GM23248 (cell line): Measurements from ENCODE around the gene PLCL2. TPM values are rescaled to one million over a fixed set of nuclear protein-coding genes. Genes with fewer than 3 reads are reported as not detected.

Experiments
- DNase-seq: peaks from one replicate; pipeline ENCODE4 v3.0.0-alpha.2; 2015
- H2AFZ ChIP-seq: fragments of 200-600 bp; sonication (generic); 2 replicates; pipeline ENCODE4 v1.6.1; 2016; ENCODE audit warnings: antibody characterized with exemption
- H3F3A ChIP-seq: fragments of 200-600 bp; sonication (generic); 2 replicates; pipeline ENCODE4 v1.6.1; 2016; ENCODE audit warnings: mild to moderate bottlenecking, antibody characterized with exemption, mixed run types; ENCODE audit not compliant: insufficient read depth
- H3K27ac ChIP-seq: fragments of 200-600 bp; sonication (generic); 2 replicates; pipeline ENCODE4 v1.5.1; 2016; ENCODE audit warnings: mild to moderate bottlenecking
- H3K27me3 ChIP-seq: fragments of 200-600 bp; sonication (generic); replicated peaks from 2 replicates; pipeline ENCODE4 v1.6.1; 2016; ENCODE audit warnings: mild to moderate bottlenecking; ENCODE audit not compliant: insufficient read depth
- H3K36me3 ChIP-seq: fragments of 200-600 bp; sonication (generic); 2 replicates; pipeline ENCODE4 v1.6.1; 2016; ENCODE audit warnings: low read depth, mild to moderate bottlenecking
- H3K4me1 ChIP-seq: fragments of 200-600 bp; sonication (generic); 2 replicates; pipeline ENCODE4 v1.6.1; 2016; ENCODE audit warnings: mild to moderate bottlenecking; ENCODE audit not compliant: insufficient read depth
- H3K4me2 ChIP-seq: fragments of 200-600 bp; sonication (generic); one replicate; pipeline ENCODE4 v1.6.1; 2016; ENCODE audit warnings: mild to moderate bottlenecking; ENCODE audit not compliant: unreplicated experiment
- H3K4me3 ChIP-seq: fragments of 200-600 bp; sonication (generic); 2 replicates; pipeline ENCODE4 v1.5.1; 2016; ENCODE audit warnings: mild to moderate bottlenecking
- H3K79me2 ChIP-seq: fragments of 200-600 bp; sonication (generic); 2 replicates; pipeline ENCODE4 v1.6.1; 2016; ENCODE audit warnings: mild to moderate bottlenecking; ENCODE audit not compliant: insufficient read depth
- H3K9ac ChIP-seq: fragments of 200-600 bp; sonication (generic); 2 replicates; pipeline ENCODE4 v1.6.1; 2016; ENCODE audit warnings: mild to moderate bottlenecking
- H3K9me2 ChIP-seq: fragments of 200-600 bp; sonication (generic); 2 replicates; pipeline ENCODE4 v1.6.1; 2016; ENCODE audit warnings: mixed run types, mild to moderate bottlenecking, moderate library complexity; ENCODE audit not compliant: insufficient read depth
- H3K9me3 ChIP-seq: fragments of 200-600 bp; sonication (generic); one replicate; pipeline ENCODE4 v1.6.1; 2017; ENCODE audit warnings: low read depth
- H4K20me1 ChIP-seq: fragments of 200-600 bp; sonication (generic); 2 replicates; pipeline ENCODE4 v1.6.0; 2016; ENCODE audit not compliant: insufficient read depth
- EZH2 ChIP-seq: fragments of 200-600 bp; sonication (generic); IDR thresholded peaks from 2 replicates; pipeline ENCODE4 v1.6.1; 2018; ENCODE audit warnings: antibody characterized with exemption, mild to moderate bottlenecking; ENCODE audit not compliant: insufficient read depth, poor library complexity, severe bottlenecking
- EZH2phosphoT487 ChIP-seq: fragments of 200-600 bp; sonication (generic); IDR thresholded peaks from 2 replicates; pipeline ENCODE4 v1.6.1; 2018; ENCODE audit warnings: antibody characterized with exemption, moderate library complexity, mild to moderate bottlenecking, low read depth; ENCODE audit not compliant: insufficient read depth
- WGBS, 2 experiments: methylation state at CpG; one replicate each; pipeline ENCODE4 v1.1.6; 2015 to 2017; ENCODE audit warnings: low lambda C conversion rate in 2 of 2, low coverage in 1 of 2; ENCODE audit errors: missing lambda C conversion rate in 2 of 2; 5-methylcytosine and 5-hydroxymethylcytosine counted together
- in situ Hi-C: fragments of 300-500 bp; cut with MboI; formaldehyde crosslinking; loops from 2 replicates; pipeline ENCODE4 v1.15.0; 2020
- polyA plus RNA-seq: library from polyadenylated mRNA; unstranded; fragments of >200 nt; fragmentation: Nextera tagmentation; extraction: Ambion mirVana; gene quantifications from 2 replicates; pipeline ENCODE4 v1.2.1, GENCODE V29; 2016
- total RNA-seq: library from RNA; depleted of rRNA; stranded (reverse); fragments of >200 nt; shearing (Covaris generic); gene quantifications from 2 replicates; pipeline ENCODE4 v1.2.3, GENCODE V29; 2014

The PLCL2 gene
- total and polyA plus RNA-seq, 2 experiments from 2014 or later, result 1.4 to 5.1 TPM

DNA sequence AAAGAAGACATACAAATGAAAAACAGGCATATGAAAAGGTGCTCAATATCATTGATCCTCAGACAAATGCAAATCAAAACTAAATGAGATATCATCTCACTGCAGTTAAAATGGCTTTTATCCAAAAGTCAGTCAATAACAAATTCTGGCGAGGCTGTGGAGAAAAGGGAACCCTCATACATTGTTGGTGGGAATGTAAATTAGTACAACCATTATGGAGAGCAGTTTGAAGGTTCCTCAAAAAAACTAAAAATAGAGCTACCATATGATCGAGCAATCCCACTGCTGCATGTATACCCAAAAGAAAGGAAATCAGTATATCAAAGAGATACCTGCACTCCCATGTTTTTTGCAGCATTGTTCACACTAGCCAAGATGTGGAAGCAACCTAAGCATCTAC, 165.8 kb downstream of the PLCL2 start:
- no peaks in the 10 kb centered on the region for H3K36me3 ChIP-seq
- TF ChIP-seq EZH2, result no peak
- TF ChIP-seq EZH2phosphoT487, result no peak
- no peak for DNase-seq
- no peaks in the 10 kb centered on the region for H3F3A ChIP-seq
- WGBS, 2 experiments, result 98% methylated on average over 2 of the region's 2 CpGs
- H3K27me3 ChIP-seq, result no peaks in the 10 kb centered on the region
- H3K27ac ChIP-seq, result no peak overlapping the region
- H3K9me3 ChIP-seq, result no peaks in the 10 kb centered on the region
- no peak overlapping the region for H3K4me3 ChIP-seq
- in situ Hi-C loops, result no loop called here
- no peak overlapping the region for H2AFZ ChIP-seq
- H3K4me1 ChIP-seq, result peaks cover 8% of the 10 kb centered on the region
- no peaks in the 10 kb centered on the region for H3K9me2 ChIP-seq
- H4K20me1 ChIP-seq, result no peaks in the 10 kb centered on the region
- no peak overlapping the region for H3K4me2 ChIP-seq
- no peaks in the 10 kb centered on the region for H3K79me2 ChIP-seq
- H3K9ac ChIP-seq, result no peak overlapping the region

DNA sequence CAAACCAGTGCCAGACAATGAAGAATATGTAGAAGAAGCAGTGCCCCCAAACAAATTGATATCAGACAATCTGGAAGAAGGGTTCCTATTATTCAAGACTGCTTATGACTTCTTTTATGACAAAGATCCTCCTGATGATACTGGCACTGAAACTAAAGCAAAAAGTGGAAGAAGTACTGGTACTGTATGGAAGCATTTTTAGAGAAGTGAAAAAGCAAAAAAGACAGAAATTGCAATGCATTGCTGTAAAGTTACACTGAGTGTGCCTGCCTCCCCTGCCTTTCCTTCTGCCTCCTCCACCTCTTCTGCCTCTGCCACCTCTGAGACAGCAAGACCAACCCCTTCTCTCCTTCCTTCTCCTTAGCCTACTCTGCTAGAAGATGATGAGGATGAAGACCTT, 167.6 kb downstream of the PLCL2 start:
- Histone ChIP-seq H4K20me1 (no peaks in the 10 kb centered on the region), H3K36me3 (no peaks in the 10 kb centered on the region), H3K9me2 (no peaks in the 10 kb centered on the region), H3K27ac (no peak overlapping the region), H2AFZ (no peak overlapping the region), H3K9me3 (no peaks in the 10 kb centered on the region), H3K9ac (no peak overlapping the region), H3K79me2 (no peaks in the 10 kb centered on the region), H3K27me3 (no peaks in the 10 kb centered on the region), H3K4me1 (peaks cover 23% of the 10 kb centered on the region), H3K4me3 (no peak overlapping the region), H3K4me2 (no peak overlapping the region), H3F3A (peaks cover 14% of the 10 kb centered on the region)
- DNase-seq, result no peak
- in situ Hi-C loops, result no loop called here
- TF ChIP-seq EZH2 (no peak), EZH2phosphoT487 (no peak)

DNA sequence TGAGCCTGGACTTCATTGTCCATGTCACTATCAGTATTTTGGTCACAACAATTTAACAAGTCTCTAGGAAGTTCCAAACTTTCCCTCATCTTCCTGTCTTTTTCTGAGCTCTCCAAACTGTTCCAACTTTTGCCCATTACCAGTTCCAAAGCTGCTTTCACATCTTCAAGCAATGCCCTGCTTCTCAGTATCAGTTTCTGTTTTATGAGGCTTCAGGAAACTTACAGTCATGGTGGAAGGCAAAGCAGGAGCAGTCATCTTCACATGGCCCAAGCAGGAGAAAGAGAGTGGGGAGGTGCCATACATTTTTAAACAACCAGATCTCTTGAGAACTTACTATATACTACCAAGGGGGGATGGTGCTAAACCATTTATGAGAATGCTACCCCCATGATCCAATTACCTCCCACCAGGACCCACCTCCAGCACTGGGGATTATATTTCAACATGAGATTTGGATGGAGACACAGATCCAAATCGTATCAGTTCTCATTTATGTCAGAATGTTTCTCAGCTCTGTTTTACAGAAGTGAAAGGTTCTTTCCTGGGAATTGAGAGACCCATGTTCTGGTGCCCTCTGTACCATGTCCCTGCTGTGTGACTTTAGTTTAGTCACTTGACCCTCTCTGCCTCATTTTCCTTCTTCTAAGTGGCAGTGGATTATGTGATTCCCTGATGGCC, 169.7 kb downstream of the PLCL2 start:
- Histone ChIP-seq H2AFZ (no peak overlapping the region), H3K27me3 (no peaks in the 10 kb centered on the region)
- TF ChIP-seq EZH2phosphoT487 (no peak), EZH2 (no peak)

DNA sequence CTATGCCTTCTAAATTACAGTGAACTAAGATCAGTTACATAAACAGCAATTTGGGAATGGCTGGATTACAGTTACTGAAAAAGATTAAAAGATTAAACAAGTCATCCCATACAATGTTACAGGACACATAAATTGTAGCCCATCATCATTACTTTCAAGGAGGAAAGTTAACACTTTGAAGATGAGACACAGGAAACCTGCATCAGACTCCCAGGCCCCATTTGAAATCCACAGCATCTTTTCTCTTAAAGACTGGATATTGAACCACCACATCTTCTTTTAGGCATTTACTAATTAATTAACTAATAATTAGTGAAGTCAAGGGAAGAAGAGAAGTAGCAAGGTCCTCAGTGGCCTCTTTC, 170.2 kb downstream of the PLCL2 start:
- Histone ChIP-seq H3K79me2 (no peaks in the 10 kb centered on the region), H3K27ac (peak overlapping the region; percentile 66), H3K4me1 (peaks cover 23% of the 10 kb centered on the region), H4K20me1 (no peaks in the 10 kb centered on the region), H3K4me3 (no peak overlapping the region), H3K36me3 (no peaks in the 10 kb centered on the region), H3K4me2 (no peak overlapping the region), H2AFZ (no peak overlapping the region), H3K9me2 (no peaks in the 10 kb centered on the region), H3K9me3 (no peaks in the 10 kb centered on the region), H3K27me3 (no peaks in the 10 kb centered on the region), H3F3A (peaks cover 21% of the 10 kb centered on the region), H3K9ac (no peak overlapping the region)
- no peak for DNase-seq
- in situ Hi-C loops, result no loop called here
- no peak for TF ChIP-seq EZH2phosphoT487
- TF ChIP-seq EZH2, result no peak

More for the DNA sequence above, 169.7 kb downstream of the PLCL2 start:
- no peak for DNase-seq
- Histone ChIP-seq H4K20me1 (no peaks in the 10 kb centered on the region), H3K36me3 (no peaks in the 10 kb centered on the region), H3F3A (peaks cover 21% of the 10 kb centered on the region), H3K9me2 (no peaks in the 10 kb centered on the region), H3K9me3 (no peaks in the 10 kb centered on the region), H3K4me3 (no peak overlapping the region), H3K4me1 (peaks cover 23% of the 10 kb centered on the region), H3K79me2 (no peaks in the 10 kb centered on the region), H3K9ac (no peak overlapping the region), H3K27ac (no peak overlapping the region; the same call in 1 of the 2 replicates), H3K4me2 (no peak overlapping the region)
- in situ Hi-C loops, result no loop called here
- 91 to 100% methylated on average over 1 of the region's 1 CpG for WGBS, 2 experiments
